OCI-LY1 (cell line): ENCODE results near the gene COLEC12.

ENCODE experiments used
- H2AFZ ChIP-seq: fragments of 200-600 bp; sonication (generic), shearing (Covaris generic); 2 replicates; pipeline ENCODE4 v1.6.0; 2014; ENCODE audit warnings: antibody characterized with exemption, mild to moderate bottlenecking, low read length
- H3F3A ChIP-seq: fragments of 200-600 bp; sonication (generic), shearing (Covaris generic); 2 replicates; pipeline ENCODE4 v1.6.0; 2014; ENCODE audit warnings: mild to moderate bottlenecking, antibody characterized with exemption, low read length, moderate library complexity; ENCODE audit not compliant: insufficient read depth
- H3K27ac ChIP-seq: fragments of 200-600 bp; sonication (generic); 2 replicates; pipeline ENCODE4 v1.5.1; 2014; ENCODE audit warnings: low read length, mixed run types, mild to moderate bottlenecking, low read depth; ENCODE audit not compliant: poor library complexity, severe bottlenecking
- H3K27me3 ChIP-seq: fragments of 200-600 bp; sonication (generic); 2 replicates; pipeline ENCODE4 v1.6.0; 2014; ENCODE audit warnings: antibody characterized with exemption, mild to moderate bottlenecking, low read length, moderate library complexity; ENCODE audit not compliant: insufficient read depth
- H3K36me3 ChIP-seq: fragments of 200-600 bp; sonication (generic); 2 replicates; pipeline ENCODE4 v1.6.1; 2014; ENCODE audit warnings: mild to moderate bottlenecking, antibody characterized with exemption, low read length, moderate library complexity, mixed read lengths; ENCODE audit not compliant: insufficient read depth
- H3K4me1 ChIP-seq: fragments of 200-600 bp; sonication (generic); 2 replicates; pipeline ENCODE4 v1.5.1; 2014; ENCODE audit warnings: mild to moderate bottlenecking, low read length, moderate library complexity; ENCODE audit not compliant: insufficient read depth, severe bottlenecking
- H3K4me2 ChIP-seq: fragments of 200-600 bp; sonication (generic), shearing (Covaris generic); 2 replicates; pipeline ENCODE4 v1.6.1; 2014; ENCODE audit warnings: low read length
- H3K4me3 ChIP-seq: fragments of 200-600 bp; sonication (generic); 2 replicates; pipeline ENCODE4 v1.5.1; 2014; ENCODE audit warnings: low read length, low read depth, mild to moderate bottlenecking, mixed read lengths; ENCODE audit not compliant: poor library complexity, severe bottlenecking
- H3K79me2 ChIP-seq: fragments of 200-600 bp; shearing (Covaris generic); 2 replicates; pipeline ENCODE4 v1.6.1; 2016; ENCODE audit warnings: mixed run types, low read length, mixed read lengths; ENCODE audit not compliant: insufficient read depth
- H3K9ac ChIP-seq: fragments of 200-600 bp; sonication (generic), shearing (Covaris generic); 2 replicates; pipeline ENCODE4 v1.6.1; 2014; ENCODE audit warnings: mild to moderate bottlenecking, low read length, mixed read lengths
- H3K9me2 ChIP-seq: fragments of 200-600 bp; sonication (generic), shearing (Covaris generic); 2 replicates; pipeline ENCODE4 v1.6.1; 2014; ENCODE audit warnings: low read depth, mild to moderate bottlenecking, low read length, mixed read lengths
- H3K9me3 ChIP-seq: fragments of 200-600 bp; shearing (Covaris generic); 2 replicates; pipeline ENCODE4 v1.6.1; 2014; ENCODE audit warnings: low read length, mixed read lengths
- H4K20me1 ChIP-seq: fragments of 200-600 bp; sonication (generic), shearing (Covaris generic); 2 replicates; pipeline ENCODE4 v1.6.0; 2016; ENCODE audit warnings: mild to moderate bottlenecking, low read length; ENCODE audit not compliant: insufficient read depth
- EZH2 ChIP-seq: fragments of 200-600 bp; sonication (generic), shearing (Covaris generic); IDR thresholded peaks from 2 replicates; pipeline ENCODE4 v1.8.0; 2017; ENCODE audit warnings: borderline replicate concordance, mixed run types, mild to moderate bottlenecking, antibody characterized with exemption, low read length, moderate library complexity, mixed read lengths
- TF ChIP-seq, protein P1 (sequence below): fragments of 200-600 bp; sonication (generic), shearing (Covaris generic); IDR thresholded peaks from 2 replicates; pipeline ENCODE4 v1.5.1; 2017; ENCODE audit warnings: mild to moderate bottlenecking, antibody characterized with exemption, low read length, moderate library complexity, mixed read lengths

Gene COLEC12

DNA sequence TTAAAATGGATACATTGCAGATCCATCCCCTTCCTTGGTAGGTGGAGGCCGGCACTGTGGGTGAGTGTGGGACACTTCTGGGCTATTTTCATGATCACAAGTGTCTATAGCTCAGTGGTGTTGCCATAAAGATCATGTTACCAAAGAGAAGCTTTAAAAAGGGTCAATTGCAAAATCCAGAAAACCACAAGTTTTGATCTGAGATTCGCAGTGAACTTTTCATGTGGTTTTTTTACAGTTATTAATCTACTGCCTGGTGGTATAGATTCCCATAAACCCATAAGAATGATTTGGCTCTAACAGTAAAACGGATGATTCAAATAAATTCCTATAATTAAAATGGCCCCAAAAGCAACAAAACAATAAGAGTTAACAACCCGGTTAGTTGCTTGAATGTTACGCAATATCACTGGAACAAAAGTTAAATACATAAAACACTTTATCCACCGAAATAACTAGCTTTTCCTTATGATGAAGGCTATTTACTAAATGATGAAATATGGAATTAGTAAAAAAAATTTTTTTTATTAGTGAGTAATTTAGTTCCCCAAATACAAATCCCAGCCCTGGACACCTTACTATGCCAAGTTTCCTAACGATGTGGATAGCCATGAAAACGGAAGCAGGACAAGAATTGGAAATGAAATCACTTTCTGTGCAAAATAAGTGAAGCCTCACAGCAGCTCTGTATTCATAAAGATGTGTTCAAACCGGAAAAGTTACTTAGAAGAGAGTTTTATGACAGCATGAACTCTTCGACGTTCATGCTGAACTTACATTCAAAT is 137.0 kb downstream of the COLEC12 start:
- Histone ChIP-seq H4K20me1 (no peaks in the 10 kb centered on the region), H3K36me3 (no peaks in the 10 kb centered on the region), H3K9me2 (no peaks in the 10 kb centered on the region), H2AFZ (no peak overlapping the region), H3K79me2 (no peaks in the 10 kb centered on the region), H3K9ac (no peak overlapping the region), H3K4me2 (no peak overlapping the region), H3K4me1 (no peaks in the 10 kb centered on the region), H3K27me3 (no peaks in the 10 kb centered on the region), H3K27ac (no peak overlapping the region), H3F3A (no peaks in the 10 kb centered on the region), H3K4me3 (no peak overlapping the region), H3K9me3 (no peaks in the 10 kb centered on the region)
- no peak for TF ChIP-seq EZH2
- TF ChIP-seq, protein P1, sequence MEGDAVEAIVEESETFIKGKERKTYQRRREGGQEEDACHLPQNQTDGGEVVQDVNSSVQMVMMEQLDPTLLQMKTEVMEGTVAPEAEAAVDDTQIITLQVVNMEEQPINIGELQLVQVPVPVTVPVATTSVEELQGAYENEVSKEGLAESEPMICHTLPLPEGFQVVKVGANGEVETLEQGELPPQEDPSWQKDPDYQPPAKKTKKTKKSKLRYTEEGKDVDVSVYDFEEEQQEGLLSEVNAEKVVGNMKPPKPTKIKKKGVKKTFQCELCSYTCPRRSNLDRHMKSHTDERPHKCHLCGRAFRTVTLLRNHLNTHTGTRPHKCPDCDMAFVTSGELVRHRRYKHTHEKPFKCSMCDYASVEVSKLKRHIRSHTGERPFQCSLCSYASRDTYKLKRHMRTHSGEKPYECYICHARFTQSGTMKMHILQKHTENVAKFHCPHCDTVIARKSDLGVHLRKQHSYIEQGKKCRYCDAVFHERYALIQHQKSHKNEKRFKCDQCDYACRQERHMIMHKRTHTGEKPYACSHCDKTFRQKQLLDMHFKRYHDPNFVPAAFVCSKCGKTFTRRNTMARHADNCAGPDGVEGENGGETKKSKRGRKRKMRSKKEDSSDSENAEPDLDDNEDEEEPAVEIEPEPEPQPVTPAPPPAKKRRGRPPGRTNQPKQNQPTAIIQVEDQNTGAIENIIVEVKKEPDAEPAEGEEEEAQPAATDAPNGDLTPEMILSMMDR: no peak

GRCh38 chr18:362311-363290 is 137.9 kb downstream of the COLEC12 start:
- Histone ChIP-seq H3K36me3 (no peaks in the 10 kb centered on the region), H3F3A (no peaks in the 10 kb centered on the region), H2AFZ (no peak overlapping the region), H3K27ac (no peak overlapping the region), H3K4me2 (no peak overlapping the region), H3K9me3 (no peaks in the 10 kb centered on the region), H3K27me3 (no peaks in the 10 kb centered on the region), H3K79me2 (no peaks in the 10 kb centered on the region), H4K20me1 (no peaks in the 10 kb centered on the region), H3K9ac (no peak overlapping the region), H3K9me2 (no peaks in the 10 kb centered on the region), H3K4me3 (no peak overlapping the region), H3K4me1 (no peaks in the 10 kb centered on the region)
- TF ChIP-seq, protein P1: no peak
- no peak for TF ChIP-seq EZH2

DNA sequence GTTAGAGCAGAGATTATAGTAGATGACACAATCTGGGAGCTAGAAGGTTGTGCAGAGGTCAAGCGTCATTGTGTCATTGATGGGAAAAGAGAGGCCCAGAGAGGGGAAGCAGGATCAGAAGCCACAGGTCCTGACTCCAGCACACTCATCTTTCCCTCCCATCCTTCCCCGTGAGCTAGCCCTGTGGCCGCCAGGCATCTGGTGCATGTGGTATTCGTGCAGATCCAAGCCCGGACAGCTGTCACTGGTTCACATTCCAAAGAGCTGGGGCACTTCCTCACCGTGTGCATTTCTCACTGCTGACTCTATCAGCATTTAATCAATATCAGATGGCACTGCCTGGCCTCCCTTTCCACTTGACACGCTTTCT is 138.6 kb downstream of the COLEC12 start:
- Histone ChIP-seq H2AFZ (no peak overlapping the region), H3K4me2 (no peak overlapping the region), H3K27ac (no peak overlapping the region)

More for the DNA sequence above, 138.6 kb downstream of the COLEC12 start:
- no peaks in the 10 kb centered on the region for H3K9me2 ChIP-seq
- H3K4me3 ChIP-seq: no peak overlapping the region
- no peak overlapping the region for H3K9ac ChIP-seq
- no peaks in the 10 kb centered on the region for H3K79me2 ChIP-seq
- no peaks in the 10 kb centered on the region for H3K36me3 ChIP-seq
- H3K4me1 ChIP-seq: no peaks in the 10 kb centered on the region
- no peaks in the 10 kb centered on the region for H3F3A ChIP-seq
- H4K20me1 ChIP-seq: no peaks in the 10 kb centered on the region
- no peaks in the 10 kb centered on the region for H3K9me3 ChIP-seq
- TF ChIP-seq, protein P1: no peak
- TF ChIP-seq EZH2: no peak
- H3K27me3 ChIP-seq: no peaks in the 10 kb centered on the region
